Measurements from ENCODE around the gene PPARA.

PPARA gene

GRCh38 chr22:46146329-46146728, 4.0 kb upstream of the PPARA start:
- no peak for DNase-seq

DNA sequence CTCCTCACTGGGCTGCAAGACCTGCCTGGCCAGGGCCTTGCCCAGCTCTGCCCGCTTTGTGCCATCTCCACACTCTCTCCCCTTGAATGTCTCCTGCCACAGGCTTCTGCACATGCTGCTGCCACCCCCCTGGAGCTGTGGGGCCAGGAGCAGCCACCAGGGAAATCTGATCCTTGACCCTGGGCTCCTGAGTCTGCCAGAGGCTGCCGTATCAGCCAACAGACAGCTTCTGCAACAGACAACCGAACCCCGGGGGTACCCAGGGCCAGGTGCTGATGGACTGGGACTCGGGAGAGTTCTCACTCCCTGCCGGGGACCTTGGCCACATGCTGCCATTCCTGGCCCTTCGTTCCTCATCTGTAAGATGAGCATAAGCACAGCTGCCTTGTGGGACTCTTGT, 3.3 kb upstream of the PPARA start:
- DNase-seq = no peak

DNA sequence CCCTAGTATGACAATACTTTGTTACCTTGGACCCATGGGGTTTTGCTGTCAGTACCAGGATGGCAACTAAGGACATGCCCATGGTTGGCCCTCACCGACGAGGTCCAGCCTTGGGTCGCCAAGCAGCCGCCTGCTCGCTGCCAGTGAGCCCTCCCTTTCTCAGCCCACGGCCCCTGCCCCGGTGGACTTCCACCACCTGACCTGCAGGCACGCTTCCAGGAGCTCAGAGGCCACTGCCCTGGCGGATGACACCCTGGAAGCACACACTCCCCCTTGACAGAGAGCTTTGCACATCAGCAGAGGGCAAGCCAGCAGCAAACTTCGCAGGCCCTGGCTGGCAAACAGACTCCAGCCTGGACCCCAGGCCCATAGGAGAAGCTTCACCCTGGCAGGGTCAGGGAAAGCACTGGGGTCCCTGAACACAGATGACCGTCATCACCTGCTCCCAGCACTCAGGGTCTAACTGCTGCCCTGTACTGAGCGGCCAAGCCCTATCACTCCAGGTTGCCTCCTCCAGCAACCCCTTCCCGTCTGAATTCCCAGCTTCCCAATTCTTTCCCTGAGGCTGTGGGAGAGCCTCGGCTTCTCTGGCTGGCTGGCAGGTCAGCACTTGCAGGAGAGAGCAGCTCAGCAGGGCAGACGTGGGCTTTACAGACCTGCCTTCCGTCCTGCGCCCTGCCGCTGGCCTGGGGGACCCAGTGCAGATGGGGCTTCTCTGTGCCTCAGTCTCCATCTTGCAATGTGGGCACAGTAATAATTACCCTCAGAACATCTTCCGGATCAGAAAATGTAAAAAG, 2.7 kb upstream of the PPARA start:
- DNase-seq = no peak

- DNase-seq = no peak
Observed at GRCh38 chr22:46148336-46148735, 2.0 kb upstream of the PPARA start.

- DNase-seq = peak in 2 of 6 experiments; percentile 26 to 37
Observed at GRCh38 chr22:46148816-46149511, 1.4 kb upstream of the PPARA start.

DNA sequence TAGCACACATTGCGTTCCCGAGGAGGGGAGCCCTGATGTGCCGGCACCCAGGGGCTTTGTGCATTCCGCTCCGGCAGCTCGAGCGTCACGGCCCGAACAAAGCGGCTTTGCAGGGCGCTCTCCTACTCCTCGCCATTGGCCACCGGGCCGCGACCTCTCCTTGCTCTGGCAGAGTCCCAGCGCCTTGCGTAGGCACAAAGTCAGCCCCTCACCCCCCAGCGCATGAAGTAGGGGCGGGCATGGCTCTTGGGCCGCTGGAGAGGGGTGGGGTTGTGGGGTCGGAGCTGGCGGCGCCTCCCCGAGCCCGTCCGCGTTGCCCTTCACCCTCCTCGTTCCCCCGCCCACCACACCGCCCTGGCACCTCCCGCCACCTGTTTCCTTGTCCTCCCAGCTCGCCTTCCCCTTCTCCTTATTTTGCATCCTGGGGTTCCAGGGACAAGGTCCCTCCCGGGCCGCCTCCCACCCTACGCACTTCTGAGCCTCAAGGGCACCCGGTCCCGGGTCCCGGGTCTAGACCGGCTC, 753 bp upstream of the PPARA start:
- peak in 5 of 6 experiments; percentile 35 to 70 (median 53) for DNase-seq

DNA sequence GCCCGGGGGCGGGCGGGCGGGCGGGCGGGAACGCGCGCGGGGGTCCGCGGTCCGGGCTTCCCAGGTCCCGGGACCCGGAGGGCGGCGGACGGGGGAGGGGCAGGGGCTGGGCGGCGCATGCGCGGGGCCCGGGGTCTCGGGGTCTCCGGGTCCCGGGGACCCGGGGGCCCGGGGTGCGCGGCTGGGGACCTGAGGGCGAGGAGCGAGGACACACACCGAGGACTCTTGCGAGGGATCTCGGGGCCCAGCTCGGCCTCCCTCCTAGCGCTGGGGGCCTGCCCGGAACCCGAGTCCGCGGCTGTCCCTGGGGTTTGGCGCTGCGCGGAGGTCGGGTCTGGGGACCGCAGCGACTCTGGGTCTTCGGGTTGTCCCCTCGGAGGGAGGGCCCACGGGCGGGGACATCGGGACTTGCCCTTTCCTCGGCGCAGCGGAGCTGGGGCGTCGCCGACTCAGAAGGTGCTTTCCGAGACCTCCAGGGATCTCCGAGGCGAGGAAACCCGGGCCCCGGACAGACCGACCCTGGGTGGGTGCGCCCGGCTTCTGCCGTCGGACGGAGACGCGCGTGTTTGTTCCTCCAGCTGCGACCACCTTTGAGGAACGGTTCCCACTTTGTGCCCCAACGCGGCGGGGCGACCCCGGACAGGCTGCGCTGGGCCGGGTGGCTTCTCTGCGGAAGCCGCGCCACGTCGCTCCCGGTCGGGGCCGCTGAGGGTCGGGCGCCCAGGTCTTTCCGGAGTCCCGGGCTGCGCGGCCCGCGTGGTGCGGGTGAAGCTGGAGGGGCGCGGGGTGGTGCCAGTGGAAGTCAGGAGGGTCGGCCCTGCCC, 540 bp downstream of the PPARA start:
- peak; percentile 25 to 55 (median 40) for DNase-seq

GRCh38 chr22:46153930-46154329, 3.6 kb downstream of the PPARA start:
- DNase-seq = no peak

- no peak for DNase-seq
Observed at GRCh38 chr22:46156031-46156430, 5.7 kb downstream of the PPARA start.

GRCh38 chr22:46158283-46158682, 8.0 kb downstream of the PPARA start:
- no peak for DNase-seq

GRCh38 chr22:46159212-46159611, 8.9 kb downstream of the PPARA start:
- DNase-seq = no peak

GRCh38 chr22:46159777-46160176, 9.5 kb downstream of the PPARA start:
- DNase-seq = no peak

DNA sequence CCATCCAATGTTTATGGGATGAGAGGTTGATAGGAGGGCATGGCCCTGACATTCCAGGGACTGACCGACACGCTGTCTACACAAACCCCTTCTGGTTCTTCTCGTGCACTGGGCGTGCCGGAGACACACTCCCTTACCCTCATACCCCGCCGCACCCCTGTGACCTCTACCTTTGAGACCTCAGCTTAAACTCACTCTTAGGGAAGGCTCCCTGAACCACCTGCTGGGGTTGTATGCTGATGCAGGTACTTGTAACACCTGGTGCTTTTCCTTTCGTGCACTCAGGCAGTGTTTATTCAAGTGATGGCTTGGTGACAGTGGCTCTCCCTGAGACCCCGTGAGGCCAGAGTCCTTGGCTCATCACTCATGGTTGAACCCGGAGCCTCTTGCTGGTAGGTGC, 12.0 kb downstream of the PPARA start:
- DNase-seq = no peak

DNA sequence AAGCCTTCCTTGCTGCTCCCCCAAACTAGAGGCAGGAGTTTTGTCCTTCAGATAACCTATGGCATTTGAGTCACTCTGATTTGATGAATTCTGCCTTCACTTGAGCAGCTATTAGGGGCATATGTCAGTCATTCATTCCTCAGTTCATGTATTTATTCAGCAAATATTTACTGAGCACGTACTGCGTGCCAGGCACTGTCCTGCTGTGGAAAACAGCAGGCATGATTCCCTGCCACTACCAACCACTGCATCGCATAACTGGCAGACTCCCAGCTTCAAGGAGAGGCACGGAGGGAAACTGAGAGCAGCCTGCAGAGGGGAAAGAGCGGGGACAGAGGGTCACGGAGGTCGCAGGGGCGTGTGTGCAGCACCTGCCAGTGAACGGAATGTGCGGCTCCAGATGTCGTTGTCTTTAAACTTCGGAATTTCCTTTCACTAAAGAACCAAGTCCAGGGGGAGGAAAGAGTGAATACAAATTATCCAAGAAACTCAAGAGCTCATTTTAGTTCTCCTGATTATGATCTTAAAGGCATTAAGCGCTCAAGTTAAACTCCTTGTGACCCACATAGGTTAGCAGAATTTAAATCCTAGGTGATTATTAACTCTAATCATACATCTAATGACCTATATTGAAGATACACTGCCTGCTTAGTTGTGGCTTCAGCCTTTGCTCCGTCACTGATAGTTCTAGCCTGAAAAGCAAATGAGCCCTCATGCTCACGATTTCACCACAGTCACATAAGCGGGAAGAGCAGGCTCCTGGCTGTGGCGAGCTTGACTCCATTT, 12.6 kb downstream of the PPARA start:
- DNase-seq = no peak

DNA sequence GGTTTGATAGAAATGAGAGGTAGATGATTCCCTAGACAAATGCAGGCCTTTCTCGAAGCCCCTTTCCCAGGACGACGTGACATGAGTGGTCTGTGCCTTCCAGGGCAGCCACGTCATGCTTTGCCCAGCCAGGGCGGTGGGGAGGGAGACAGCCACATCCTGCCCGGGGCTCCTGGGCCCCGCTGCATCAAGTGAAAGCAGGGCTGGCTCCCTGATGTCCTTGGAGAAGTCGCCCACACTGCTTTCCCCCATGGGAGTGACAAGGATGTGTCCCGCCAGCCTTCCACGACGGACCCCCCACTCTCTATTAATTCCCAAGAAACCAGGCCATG, 13.2 kb downstream of the PPARA start:
- DNase-seq = no peak

DNA sequence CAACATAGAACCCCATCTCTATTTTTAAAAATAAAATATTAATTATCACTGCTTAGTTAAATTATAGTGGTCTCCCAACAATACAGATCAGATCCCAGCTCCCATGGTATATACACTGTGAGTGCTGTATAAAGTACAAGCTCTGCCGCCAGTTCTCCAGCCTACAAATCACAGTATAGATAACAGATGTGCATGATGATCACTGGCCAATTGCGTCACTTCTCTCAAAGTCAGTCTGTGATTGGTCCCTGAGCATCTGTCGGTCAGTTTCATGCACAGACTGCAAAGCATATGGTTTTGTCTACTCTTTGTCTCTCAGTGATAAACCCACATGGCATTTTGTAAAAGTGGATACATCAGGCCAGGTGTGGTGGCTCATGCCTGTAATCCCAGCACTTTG, 15.7 kb downstream of the PPARA start:
- no peak for DNase-seq

DNA sequence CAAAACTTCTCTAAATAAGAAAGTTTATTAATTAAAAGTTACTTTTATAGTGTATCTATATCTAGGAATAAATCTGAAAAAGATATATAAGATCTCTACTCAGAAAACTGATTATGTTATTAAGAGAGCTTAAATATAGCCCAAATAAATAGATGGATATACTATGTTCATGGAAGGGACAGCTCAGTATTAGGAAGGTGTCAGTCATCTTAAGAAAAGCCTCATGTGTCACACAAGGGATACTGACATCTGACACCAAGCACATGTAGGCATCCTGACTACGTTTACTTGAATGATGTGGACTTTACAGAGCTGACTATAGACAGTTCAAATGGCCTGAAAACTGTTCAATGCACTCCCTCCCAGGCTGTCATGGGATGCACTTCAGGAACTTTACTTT, 19.3 kb downstream of the PPARA start:
- no peak for DNase-seq

DNA sequence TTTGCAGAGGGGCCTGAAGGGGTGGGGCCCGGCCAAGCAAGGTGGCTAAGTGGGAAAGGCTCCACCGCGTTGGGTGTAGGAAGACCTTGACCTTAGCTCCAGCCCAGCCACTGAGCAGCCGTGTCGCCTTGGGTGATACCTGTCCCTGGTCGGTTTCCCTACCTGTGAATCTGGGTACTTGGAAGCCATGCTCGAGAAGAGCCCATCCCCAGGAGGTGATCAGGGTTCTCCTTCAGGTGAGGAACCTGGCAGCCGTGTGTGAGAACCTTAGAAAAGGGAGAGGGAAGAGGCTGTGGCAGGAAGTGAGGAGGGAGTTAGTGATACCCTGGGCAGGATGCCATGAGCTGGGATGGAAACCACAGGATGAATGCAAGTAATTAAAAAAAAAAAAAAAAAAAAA, 21.6 kb downstream of the PPARA start:
- DNase-seq = no peak

DNA sequence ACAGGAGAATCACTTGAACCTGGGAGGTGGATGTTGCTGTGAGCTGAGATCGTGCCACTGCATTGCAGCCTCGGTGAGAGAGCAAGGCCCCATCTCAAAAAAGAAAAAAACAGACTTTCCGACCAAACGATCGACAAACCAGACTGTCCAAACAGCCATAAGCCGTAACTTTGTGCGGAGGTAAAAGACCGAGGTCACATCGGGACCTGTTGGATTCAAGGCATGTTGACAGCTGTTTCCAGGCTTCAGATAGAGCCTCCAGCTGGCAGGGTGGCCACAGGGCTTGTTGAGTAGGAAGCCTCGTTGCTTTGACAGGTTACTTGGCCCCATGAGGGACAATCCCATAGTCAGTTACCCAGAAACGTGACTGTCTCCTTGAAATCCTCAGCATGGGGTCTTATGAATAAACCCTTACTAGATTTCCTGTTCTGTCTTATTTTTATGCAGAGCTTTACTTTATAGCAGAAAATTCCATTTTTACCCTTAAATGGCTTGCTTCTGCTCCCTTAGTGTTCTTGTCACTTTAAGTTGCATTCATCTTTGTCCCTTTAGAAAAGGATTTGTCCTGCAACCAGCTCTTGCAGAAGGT, 22.3 kb downstream of the PPARA start:
- no peak for DNase-seq

- DNase-seq = no peak
Observed at GRCh38 chr22:46173152-46173551, 22.8 kb downstream of the PPARA start.

GRCh38 chr22:46175631-46176030, 25.3 kb downstream of the PPARA start:
- DNase-seq = no peak

DNA sequence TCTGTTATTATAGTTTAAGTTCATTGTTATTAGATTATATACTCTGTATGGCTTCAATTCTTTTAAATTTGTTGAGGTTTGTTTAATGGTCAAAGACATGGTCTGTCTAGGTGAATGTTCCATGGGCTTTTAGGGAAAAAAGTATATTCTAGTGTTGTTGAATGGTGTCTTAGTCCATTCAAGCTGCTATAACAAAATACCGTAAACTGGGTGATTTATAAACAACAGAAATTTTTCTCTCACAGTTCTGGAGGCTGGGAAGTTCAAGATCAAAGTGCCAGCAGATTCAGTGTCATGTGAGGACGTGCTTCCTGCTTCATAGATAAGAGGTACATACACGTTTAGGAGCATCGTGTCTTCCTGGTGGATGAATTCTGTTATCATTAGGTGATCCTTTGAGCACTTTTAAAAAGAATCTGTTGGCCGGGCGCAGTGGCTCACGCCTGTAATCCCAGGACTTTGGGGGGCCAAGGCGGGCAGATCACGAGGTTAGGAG, 26.2 kb downstream of the PPARA start:
- no peak for DNase-seq
